SU-DHL-6 (cell line): ENCODE measurements around the gene HAT1.

Source experiments
- H2AFZ ChIP-seq: fragments of 200-600 bp; sonication (generic); 2 replicates; pipeline ENCODE4 v1.6.1; 2014; ENCODE audit warnings: low read depth, mild to moderate bottlenecking, moderate library complexity, mixed read lengths, antibody characterized with exemption, low read length; ENCODE audit not compliant: severe bottlenecking
- H3F3A ChIP-seq: fragments of 200-600 bp; shearing (Covaris generic); 2 replicates; pipeline ENCODE4 v1.6.0; 2016; ENCODE audit warnings: antibody characterized with exemption, mild to moderate bottlenecking; ENCODE audit not compliant: insufficient read depth
- H3K27ac ChIP-seq: fragments of 200-600 bp; sonication (generic); 2 replicates; pipeline ENCODE4 v1.5.1; 2016; ENCODE audit warnings: low read depth, mild to moderate bottlenecking, low read length, moderate library complexity, mixed read lengths
- H3K27me3 ChIP-seq: fragments of 200-600 bp; sonication (generic), shearing (Covaris generic); 2 replicates; pipeline ENCODE4 v1.6.0; 2014; ENCODE audit warnings: mild to moderate bottlenecking, low read length
- H3K36me3 ChIP-seq: fragments of 200-600 bp; sonication (generic); 2 replicates; pipeline ENCODE4 v1.6.1; 2014; ENCODE audit warnings: mild to moderate bottlenecking, low read length, mixed read lengths
- H3K4me2 ChIP-seq: fragments of 300-600, 200-600 bp; shearing (Covaris generic), sonication (generic); 2 replicates; pipeline ENCODE4 v1.6.0; 2014; ENCODE audit warnings: low read length, low read depth, mild to moderate bottlenecking; ENCODE audit not compliant: poor library complexity, severe bottlenecking
- H3K4me3 ChIP-seq: fragments of 200-600 bp; sonication (generic); 2 replicates; pipeline ENCODE4 v1.5.1; 2014; ENCODE audit warnings: antibody characterized with exemption, low read length, mild to moderate bottlenecking, mixed read lengths; ENCODE audit not compliant: insufficient read depth, poor library complexity, severe bottlenecking
- H3K79me2 ChIP-seq: fragments of 200-600 bp; sonication (generic); 2 replicates; pipeline ENCODE4 v1.6.1; 2014; ENCODE audit warnings: mild to moderate bottlenecking, low read length, moderate library complexity; ENCODE audit not compliant: insufficient read depth
- H3K9ac ChIP-seq: fragments of 200-600 bp; sonication (generic); 2 replicates; pipeline ENCODE4 v1.7.0; 2014; ENCODE audit warnings: mild to moderate bottlenecking, low read length
- H3K9me2 ChIP-seq: fragments of 200-600 bp; sonication (generic); replicated peaks from 2 replicates; pipeline ENCODE4 v1.6.1; 2014; ENCODE audit warnings: low read length; ENCODE audit not compliant: insufficient read depth
- H3K9me3 ChIP-seq: fragments of 200-600 bp; sonication (generic); 2 replicates; pipeline ENCODE4 v1.6.1; 2014; ENCODE audit warnings: low read length, mixed read lengths; ENCODE audit not compliant: insufficient read depth
- H4K20me1 ChIP-seq: fragments of 200-600 bp; sonication (generic); 2 replicates; pipeline ENCODE4 v1.6.1; 2014; ENCODE audit warnings: low read depth, mild to moderate bottlenecking, antibody characterized with exemption, low read length, moderate library complexity, mixed read lengths
- CTCF ChIP-seq: fragments of 200-600 bp; sonication (generic); IDR thresholded peaks from one replicate; pipeline ENCODE4 v1.5.1; 2017; ENCODE audit warnings: antibody characterized with exemption, mild to moderate bottlenecking, low read length, moderate library complexity; ENCODE audit not compliant: insufficient read depth, poor library complexity, severe bottlenecking
- EZH2phosphoT487 ChIP-seq: fragments of 200-600 bp; sonication (generic), shearing (Covaris generic); conservative IDR thresholded peaks from 2 replicates; pipeline ENCODE4 v1.6.1; 2018; ENCODE audit warnings: mild to moderate bottlenecking, antibody characterized with exemption, low read length, moderate library complexity, mixed read lengths

The HAT1 gene

DNA sequence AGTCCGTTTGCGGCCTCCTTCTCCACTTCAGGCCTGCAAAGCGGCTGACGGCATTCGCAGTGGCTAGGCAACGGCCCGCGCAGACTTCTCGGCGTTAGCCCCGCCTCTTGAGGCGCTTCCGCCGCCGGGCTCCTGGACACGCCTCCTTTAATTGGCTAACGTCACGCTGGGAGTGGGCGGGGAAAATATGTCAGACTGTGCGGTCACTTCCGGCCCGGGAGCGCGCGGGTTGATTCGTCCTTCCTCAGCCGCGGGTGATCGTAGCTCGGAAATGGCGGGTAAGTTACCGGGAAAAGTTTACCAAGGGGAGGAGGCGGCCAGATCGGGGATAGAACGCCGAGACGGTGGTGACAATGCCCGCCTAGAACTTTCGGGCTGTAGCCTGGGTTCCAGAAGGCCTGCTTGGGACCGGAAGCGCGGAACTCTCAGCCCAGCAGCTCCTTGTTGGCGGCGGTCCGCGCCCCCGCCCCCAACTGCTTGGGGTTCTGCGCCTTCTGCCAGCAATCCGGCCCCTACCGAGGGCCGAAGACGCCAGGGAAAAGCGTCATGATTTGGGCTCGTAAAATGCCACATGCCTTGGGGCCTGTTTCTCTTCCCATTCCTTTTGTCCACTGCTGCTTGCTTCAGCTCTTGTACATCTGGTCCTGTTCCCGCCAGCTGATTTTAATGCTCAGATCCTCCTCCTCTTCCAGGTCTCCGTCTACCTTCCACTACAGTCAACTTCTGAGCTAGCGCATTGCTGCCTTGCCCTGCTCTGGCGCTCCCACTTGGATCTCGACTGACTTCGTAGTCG, at the start of gene HAT1:
TSS of gene HAT1 (plus strand) at position 232 of the 793 bp plus-strand sequence. CDS start at position 272, 40 bp downstream.
- Histone ChIP-seq H3K9me2 (no peaks in the 10 kb centered on the region), H3K4me3 (peak within 1 kb of the TSS; percentile 97), H2AFZ (peak within 1 kb of the TSS; percentile 93), H3K36me3 (peaks cover 17% of the 10 kb centered on the region), H4K20me1 (no peaks in the 10 kb centered on the region), H3K9me3 (no peaks in the 10 kb centered on the region), H3K27me3 (no peaks in the 10 kb centered on the region), H3K4me2 (peak within 1 kb of the TSS; percentile 85), H3K79me2 (peaks cover 47% of the 10 kb centered on the region), H3K27ac (peak within 1 kb of the TSS; percentile 49), H3F3A (no peaks in the 10 kb centered on the region), H3K9ac (peak within 1 kb of the TSS; percentile 87)
- TF ChIP-seq CTCF (no peak), EZH2phosphoT487 (no peak)

GRCh38 chr2:171874517-171874916, 47.7 kb upstream of the HAT1 start:
- Histone ChIP-seq H3K36me3 (peaks cover 12% of the 10 kb centered on the region; the same call in 1 of the 2 replicates), H3K27ac (no peak overlapping the region), H3K4me2 (no peak overlapping the region), H3K9me2 (no peaks in the 10 kb centered on the region), H3K9me3 (no peaks in the 10 kb centered on the region), H3F3A (no peaks in the 10 kb centered on the region), H3K9ac (no peak overlapping the region), H3K4me3 (no peak overlapping the region), H3K27me3 (no peaks in the 10 kb centered on the region), H3K79me2 (peaks cover 83% of the 10 kb centered on the region), H4K20me1 (0 out of 2 replicates have a peak, but pooled peaks cover 3% of the 10 kb centered on the region), H2AFZ (no peak overlapping the region)
- TF ChIP-seq CTCF, result no peak
- TF ChIP-seq EZH2phosphoT487, result no peak

- Histone ChIP-seq H3K36me3 (peaks cover 12% of the 10 kb centered on the region; the same call in 1 of the 2 replicates), H3K9ac (no peak overlapping the region), H3K9me2 (no peaks in the 10 kb centered on the region), H3K79me2 (peaks cover 83% of the 10 kb centered on the region), H3K27ac (no peak overlapping the region), H3F3A (no peaks in the 10 kb centered on the region), H3K4me3 (no peak overlapping the region), H3K4me2 (no peak overlapping the region), H2AFZ (no peak overlapping the region), H3K27me3 (no peaks in the 10 kb centered on the region), H3K9me3 (no peaks in the 10 kb centered on the region), H4K20me1 (0 out of 2 replicates have a peak, but pooled peaks cover 3% of the 10 kb centered on the region)
- TF ChIP-seq EZH2phosphoT487, result no peak
- TF ChIP-seq CTCF, result no peak
These were observed 47.3 kb upstream of the HAT1 start for GRCh38 chr2:171874963-171875362.
